Measurements from ENCODE around the gene INSC.

Gene INSC

DNA sequence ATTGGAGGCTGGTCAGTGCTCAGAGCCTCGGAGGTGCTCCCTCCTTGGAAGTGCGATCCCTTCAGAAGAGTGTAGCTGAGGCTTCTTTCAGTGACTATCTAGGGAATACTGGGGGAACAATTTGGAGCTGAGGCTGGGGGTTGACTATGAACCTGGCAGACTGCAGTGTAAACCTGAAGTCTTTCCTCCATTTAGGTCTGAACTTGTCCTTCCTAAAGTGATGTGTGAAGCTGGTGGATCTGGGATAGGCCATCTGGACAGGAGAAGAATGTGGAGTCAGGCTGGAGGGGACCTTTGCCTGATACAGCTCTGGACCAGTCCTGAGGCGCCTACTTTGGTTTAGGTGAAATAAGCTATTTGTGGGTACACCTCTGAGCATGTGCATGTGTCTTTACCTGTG, 3.5 kb upstream of the INSC start:
- DNase-seq (ENCODE audit: low read depth): no peak
- TF ChIP-seq, protein P1, sequence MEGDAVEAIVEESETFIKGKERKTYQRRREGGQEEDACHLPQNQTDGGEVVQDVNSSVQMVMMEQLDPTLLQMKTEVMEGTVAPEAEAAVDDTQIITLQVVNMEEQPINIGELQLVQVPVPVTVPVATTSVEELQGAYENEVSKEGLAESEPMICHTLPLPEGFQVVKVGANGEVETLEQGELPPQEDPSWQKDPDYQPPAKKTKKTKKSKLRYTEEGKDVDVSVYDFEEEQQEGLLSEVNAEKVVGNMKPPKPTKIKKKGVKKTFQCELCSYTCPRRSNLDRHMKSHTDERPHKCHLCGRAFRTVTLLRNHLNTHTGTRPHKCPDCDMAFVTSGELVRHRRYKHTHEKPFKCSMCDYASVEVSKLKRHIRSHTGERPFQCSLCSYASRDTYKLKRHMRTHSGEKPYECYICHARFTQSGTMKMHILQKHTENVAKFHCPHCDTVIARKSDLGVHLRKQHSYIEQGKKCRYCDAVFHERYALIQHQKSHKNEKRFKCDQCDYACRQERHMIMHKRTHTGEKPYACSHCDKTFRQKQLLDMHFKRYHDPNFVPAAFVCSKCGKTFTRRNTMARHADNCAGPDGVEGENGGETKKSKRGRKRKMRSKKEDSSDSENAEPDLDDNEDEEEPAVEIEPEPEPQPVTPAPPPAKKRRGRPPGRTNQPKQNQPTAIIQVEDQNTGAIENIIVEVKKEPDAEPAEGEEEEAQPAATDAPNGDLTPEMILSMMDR (IDR thresholded peaks at IDR 0.05; ENCODE audit: insufficient read depth, low read depth, low read length, missing control alignments): no peak
- no peak overlapping the region for H3K4me3 ChIP-seq (ENCODE audit: low read length)

DNA sequence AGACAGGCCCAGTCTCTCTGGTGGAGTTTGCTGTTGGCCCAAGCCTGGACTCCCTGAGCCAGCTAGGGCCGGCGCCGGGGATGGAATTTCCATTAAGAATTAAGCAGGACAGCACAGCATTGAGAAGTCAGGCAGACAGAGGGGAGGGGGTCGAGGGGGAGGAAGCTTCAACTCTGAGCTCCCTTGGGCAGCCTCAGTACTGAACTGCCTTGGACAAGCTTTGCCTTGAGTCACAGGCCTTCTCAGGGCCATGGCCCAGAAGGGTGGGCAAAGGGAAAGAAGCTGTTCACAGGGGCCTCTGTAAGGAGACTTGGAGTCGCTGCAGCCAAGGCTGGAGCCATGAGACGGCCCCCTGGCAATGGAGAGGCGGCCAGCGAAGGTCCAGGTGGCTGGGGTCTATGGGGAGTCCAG, 2.6 kb upstream of the INSC start:
- TF ChIP-seq, protein P1 (IDR thresholded peaks at IDR 0.05; ENCODE audit: insufficient read depth, low read depth, low read length, missing control alignments): no peak
- DNase-seq (ENCODE audit: low read depth): no peak
- no peak overlapping the region for H3K4me3 ChIP-seq (ENCODE audit: low read length)

DNA sequence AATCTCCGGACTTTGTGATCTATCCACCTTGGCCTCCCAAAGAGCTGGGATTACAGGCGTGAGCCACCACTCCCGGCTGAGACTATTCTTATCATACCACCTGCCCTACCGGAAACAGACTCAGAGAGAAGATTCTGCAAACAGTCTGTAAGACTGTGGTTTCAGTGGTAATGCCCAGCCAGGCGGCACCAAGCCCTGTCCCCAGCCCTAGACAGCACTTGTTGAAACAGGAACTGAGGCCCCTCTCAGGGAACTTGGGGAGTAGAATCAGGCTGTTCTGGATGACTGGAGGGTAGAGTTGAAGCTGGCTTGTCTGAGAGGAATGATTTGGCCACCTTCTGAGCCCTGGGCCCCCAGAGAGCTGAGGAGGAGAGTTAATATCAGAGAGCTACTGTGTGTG, 1.3 kb upstream of the INSC start:
- TF ChIP-seq, protein P1 (IDR thresholded peaks at IDR 0.05; ENCODE audit: insufficient read depth, low read depth, low read length, missing control alignments): no peak
- H3K4me3 ChIP-seq (ENCODE audit: low read length): no peak overlapping the region
- no peak for DNase-seq (ENCODE audit: low read depth)

DNA sequence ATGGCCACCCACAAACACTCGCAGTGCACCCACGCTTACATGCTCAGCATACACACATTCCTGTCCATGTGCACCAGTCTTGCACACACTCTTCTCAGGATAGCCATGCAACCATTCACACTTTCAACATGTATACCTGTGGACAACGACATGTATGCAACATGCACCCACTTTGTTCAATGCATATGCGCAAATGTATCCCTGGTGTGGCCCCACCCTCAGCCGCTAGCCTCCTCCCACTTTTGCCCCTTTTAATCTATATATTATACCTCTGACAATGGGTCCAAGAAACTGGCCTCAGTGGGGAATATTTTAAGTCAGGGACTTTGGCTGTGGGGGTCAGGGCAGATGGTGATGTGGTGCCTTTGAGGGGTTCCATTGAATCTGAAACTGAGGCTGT, 963 bp downstream of the INSC start:
- no peak overlapping the region for H3K4me3 ChIP-seq (ENCODE audit: low read length)

DNA sequence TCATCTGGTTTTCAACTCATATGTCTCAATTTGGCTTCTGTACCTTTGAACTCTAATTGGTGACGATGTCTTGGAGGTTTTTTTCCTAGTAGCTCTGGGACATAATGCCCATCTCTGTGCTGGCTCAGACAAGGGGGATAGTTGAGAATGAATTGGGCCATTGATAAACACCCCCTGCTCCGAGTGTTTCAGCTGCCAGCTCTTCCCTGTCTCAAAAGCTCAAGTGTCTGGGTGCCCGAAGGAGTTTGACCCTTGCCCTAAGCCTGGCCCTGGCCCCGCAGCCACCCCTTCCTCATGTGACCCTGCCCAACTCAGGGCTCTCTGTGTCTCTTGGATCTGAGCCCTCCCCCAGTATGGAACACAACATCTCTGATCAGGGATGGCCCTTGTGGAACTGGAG, 3.0 kb downstream of the INSC start:
- no peak overlapping the region for H3K4me3 ChIP-seq (ENCODE audit: low read length)
- TF ChIP-seq, protein P1 (IDR thresholded peaks at IDR 0.05; ENCODE audit: insufficient read depth, low read depth, low read length, missing control alignments): no peak
- no peak for DNase-seq (ENCODE audit: low read depth)

More for the DNA sequence above, 963 bp downstream of the INSC start:
- no peak for DNase-seq (ENCODE audit: low read depth)
- TF ChIP-seq, protein P1 (IDR thresholded peaks at IDR 0.05; ENCODE audit: insufficient read depth, low read depth, low read length, missing control alignments): no peak

DNA sequence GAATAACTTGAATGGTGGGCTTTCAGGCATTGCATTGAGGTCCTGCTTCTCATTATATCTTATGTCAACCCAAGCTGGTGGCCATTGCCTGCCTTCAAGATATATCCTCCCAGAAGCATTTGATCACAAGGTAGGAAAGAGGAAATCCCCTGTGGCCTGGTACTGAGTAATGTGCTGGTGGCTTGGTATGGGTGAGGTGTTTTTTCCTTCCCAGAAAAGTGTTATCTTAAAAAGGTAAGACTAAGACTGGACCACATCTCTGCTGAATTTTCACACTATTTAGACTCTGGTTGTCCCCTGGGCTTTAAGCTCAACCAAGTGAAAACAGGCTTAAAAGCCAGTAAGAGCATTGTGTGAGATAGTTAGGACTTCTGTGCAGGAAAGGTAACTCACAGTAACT, 3.7 kb downstream of the INSC start:
- peak; percentile 44 for DNase-seq (ENCODE audit: low read depth)
- TF ChIP-seq, protein P1 (IDR thresholded peaks at IDR 0.05; ENCODE audit: insufficient read depth, low read depth, low read length, missing control alignments): no peak
- H3K4me3 ChIP-seq (ENCODE audit: low read length): no peak overlapping the region

DNA sequence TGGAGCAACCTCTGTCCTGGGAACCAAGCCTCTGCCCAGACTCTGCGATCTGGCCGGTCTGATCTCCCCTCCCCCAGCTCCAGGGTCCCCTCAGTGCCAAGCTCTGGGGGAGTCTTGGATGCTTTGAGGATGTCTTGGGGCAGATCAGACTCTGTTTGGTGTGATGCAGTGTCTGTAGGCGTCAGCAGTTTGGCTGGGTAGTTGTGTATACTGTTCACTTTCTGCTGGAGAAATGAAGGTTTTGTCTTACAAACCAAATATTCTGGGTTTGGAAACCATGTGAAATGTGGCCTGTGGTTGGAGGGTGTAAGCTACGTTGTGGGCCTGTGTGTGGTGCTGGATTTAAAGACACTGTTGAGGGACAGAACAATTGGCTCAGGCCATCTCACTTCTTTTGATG, 4.6 kb downstream of the INSC start:
- TF ChIP-seq, protein P1 (IDR thresholded peaks at IDR 0.05; ENCODE audit: insufficient read depth, low read depth, low read length, missing control alignments): no peak

More for the DNA sequence above, 4.6 kb downstream of the INSC start:
- DNase-seq (ENCODE audit: low read depth): no peak
- H3K4me3 ChIP-seq (ENCODE audit: low read length): no peak overlapping the region

Measured in epithelial cell of esophagus (primary cell).